Calu3 (cell line): ENCODE measurements around the gene TJAP1. TPM values are rescaled to one million over a fixed set of nuclear protein-coding genes. Genes with fewer than 3 reads are reported as not detected.

Source experiments
- BruUV-seq: library from RNA; stranded (reverse); fragments of 400-500 nt; replicated peaks from 2 replicates; lab custom pipeline; 2021; lab: Mats Ljungman, UMichigan
- CTCF ChIA-PET: fragments of 300-600 bp; sonication (Branson Sonifier 250); formaldehyde crosslinking; loops from one replicate; lab custom pipeline; 2022; ENCODE audit warnings: antibody characterized with exemption; lab: Charles Lee
- DNase-seq: peaks from one replicate; pipeline ENCODE4 v3.0.0; 2022
- H3K27ac Mint-ChIP-seq: one replicate; pipeline ENCODE4 v1.8.0; 2022; ENCODE audit warnings: mixed read lengths; ENCODE audit not compliant: unreplicated experiment
- H3K27me3 Mint-ChIP-seq: one replicate; pipeline ENCODE4 v1.8.0; 2022; ENCODE audit warnings: mixed read lengths; ENCODE audit not compliant: unreplicated experiment
- H3K36me3 Mint-ChIP-seq: one replicate; pipeline ENCODE4 v1.8.0; 2022; ENCODE audit warnings: mild to moderate bottlenecking, moderate library complexity, mixed read lengths; ENCODE audit not compliant: insufficient read depth, unreplicated experiment
- H3K4me1 Mint-ChIP-seq: one replicate; pipeline ENCODE4 v1.8.0; 2022; ENCODE audit warnings: mild to moderate bottlenecking, low read depth, mixed read lengths; ENCODE audit not compliant: unreplicated experiment
- H3K4me3 Mint-ChIP-seq: one replicate; pipeline ENCODE4 v1.8.0; 2022; ENCODE audit warnings: mild to moderate bottlenecking, low read depth, moderate library complexity, mixed read lengths; ENCODE audit not compliant: unreplicated experiment
- H3K9me3 Mint-ChIP-seq: one replicate; pipeline ENCODE4 v1.8.0; 2022; ENCODE audit warnings: low read depth, mixed read lengths; ENCODE audit not compliant: unreplicated experiment
- intact Hi-C: fragments of 100-400 bp; cut with micrococcal nuclease; formaldehyde crosslinking; loops from one replicate; pipeline ENCODE4 v1.10.0; 2022; ENCODE audit not compliant: unreplicated experiment
- total RNA-seq: library from RNA; stranded (reverse); gene quantifications from 2 replicates; pipeline ENCODE4 v1.2.3, GENCODE V29; 2022
- TF ChIP-seq, protein P1 (sequence below): fragments of 200-600 bp; IDR thresholded peaks from one replicate; pipeline ENCODE4 v1.8.0; 2022; ENCODE audit warnings: antibody characterized with exemption; ENCODE audit not compliant: unreplicated experiment

TJAP1 gene
- total RNA-seq, 1 experiment from 2014 or later: 72.3 TPM

GRCh38 chr6:43504756-43505593 lies 27.6 kb downstream of the TJAP1 start:
- peaks cover 68% of the 10 kb centered on the region for H3K36me3 Mint-ChIP-seq
- no peak for DNase-seq
- TF ChIP-seq, protein P1, sequence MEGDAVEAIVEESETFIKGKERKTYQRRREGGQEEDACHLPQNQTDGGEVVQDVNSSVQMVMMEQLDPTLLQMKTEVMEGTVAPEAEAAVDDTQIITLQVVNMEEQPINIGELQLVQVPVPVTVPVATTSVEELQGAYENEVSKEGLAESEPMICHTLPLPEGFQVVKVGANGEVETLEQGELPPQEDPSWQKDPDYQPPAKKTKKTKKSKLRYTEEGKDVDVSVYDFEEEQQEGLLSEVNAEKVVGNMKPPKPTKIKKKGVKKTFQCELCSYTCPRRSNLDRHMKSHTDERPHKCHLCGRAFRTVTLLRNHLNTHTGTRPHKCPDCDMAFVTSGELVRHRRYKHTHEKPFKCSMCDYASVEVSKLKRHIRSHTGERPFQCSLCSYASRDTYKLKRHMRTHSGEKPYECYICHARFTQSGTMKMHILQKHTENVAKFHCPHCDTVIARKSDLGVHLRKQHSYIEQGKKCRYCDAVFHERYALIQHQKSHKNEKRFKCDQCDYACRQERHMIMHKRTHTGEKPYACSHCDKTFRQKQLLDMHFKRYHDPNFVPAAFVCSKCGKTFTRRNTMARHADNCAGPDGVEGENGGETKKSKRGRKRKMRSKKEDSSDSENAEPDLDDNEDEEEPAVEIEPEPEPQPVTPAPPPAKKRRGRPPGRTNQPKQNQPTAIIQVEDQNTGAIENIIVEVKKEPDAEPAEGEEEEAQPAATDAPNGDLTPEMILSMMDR: no peak
- no TSS peak for BruUV-seq
- CTCF ChIA-PET: interaction anchor here (0.6 to 3.4 kb wide), 7 partner anchors 10 to 292 kb away, joined by 3 to 18 read pairs (median 3); partner anchors contain the start of genes POLR1C and YIPF3
- H3K9me3 Mint-ChIP-seq: no peaks in the 10 kb centered on the region
- peaks cover 27% of the 10 kb centered on the region for H3K27me3 Mint-ChIP-seq
- intact Hi-C loops: no loop called here
- H3K4me1 Mint-ChIP-seq: peaks cover 16% of the 10 kb centered on the region
- H3K4me3 Mint-ChIP-seq: no peak overlapping the region
- H3K27ac Mint-ChIP-seq: no peak overlapping the region

DNA sequence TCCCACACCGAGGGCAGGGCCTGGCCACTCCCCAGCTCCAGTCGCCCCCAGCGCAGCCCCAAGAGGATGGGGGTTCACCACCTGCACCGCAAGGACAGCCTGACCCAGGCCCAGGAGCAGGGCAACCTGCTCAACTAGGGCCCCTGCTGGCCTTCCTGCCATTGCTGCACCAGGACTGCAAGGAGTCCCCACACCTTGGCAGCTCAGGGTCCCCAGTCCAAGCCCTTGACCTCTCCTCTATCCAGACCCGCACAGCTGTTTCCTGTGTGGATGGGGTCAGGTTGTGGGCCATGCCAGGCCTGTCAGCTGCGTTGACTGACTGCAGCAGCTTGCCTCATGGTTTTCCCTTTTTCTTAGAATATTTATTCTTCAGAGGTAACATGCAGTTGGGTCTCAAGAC lies 28.3 kb downstream of the TJAP1 start:
- H3K27ac Mint-ChIP-seq: no peak overlapping the region
- no TSS peak for BruUV-seq
- H3K36me3 Mint-ChIP-seq: peaks cover 68% of the 10 kb centered on the region
- H3K4me3 Mint-ChIP-seq: no peak overlapping the region
- TF ChIP-seq, protein P1: no peak
- intact Hi-C loops: loop anchor here (1.0 to 2.0 kb wide), 3 partner anchors 51 to 243 kb away; no protein-coding TSS in a partner anchor
- H3K4me1 Mint-ChIP-seq: peaks cover 16% of the 10 kb centered on the region
- CTCF ChIA-PET: interaction anchor here (0.8 to 3.4 kb wide), 4 partner anchors 11 to 242 kb away, joined by 3 to 18 read pairs (median 3); no protein-coding TSS in a partner anchor
- peaks cover 27% of the 10 kb centered on the region for H3K27me3 Mint-ChIP-seq
- DNase-seq: no peak
- no peaks in the 10 kb centered on the region for H3K9me3 Mint-ChIP-seq

DNA sequence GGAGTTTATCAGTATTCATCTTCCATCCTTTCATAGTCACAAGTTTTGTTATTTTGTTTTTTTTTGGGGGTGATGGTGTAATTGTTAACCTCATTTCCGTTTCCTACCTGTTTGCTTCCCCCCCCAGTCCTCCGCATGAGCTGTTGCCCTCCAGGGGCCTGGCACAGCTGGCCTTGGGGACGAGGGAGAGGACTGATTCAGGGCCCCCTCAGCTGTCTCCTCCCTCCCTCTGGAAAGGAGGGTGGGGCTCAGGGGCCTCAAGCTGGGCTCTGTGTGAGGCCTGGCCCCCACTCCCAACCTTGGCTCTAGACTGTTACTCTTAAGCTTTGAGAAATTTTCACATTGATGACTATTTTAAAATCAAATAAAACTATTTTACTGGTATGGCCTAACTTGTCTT lies 28.8 kb downstream of the TJAP1 start:
- Mint-ChIP-seq H3K27me3 (peaks cover 27% of the 10 kb centered on the region), H3K4me1 (peaks cover 16% of the 10 kb centered on the region), H3K36me3 (peaks cover 69% of the 10 kb centered on the region), H3K9me3 (no peaks in the 10 kb centered on the region), H3K4me3 (no peak overlapping the region), H3K27ac (no peak overlapping the region)
- CTCF ChIA-PET: interaction anchor here (0.8 to 3.4 kb wide), 13 partner anchors 8 to 243 kb away, joined by 3 to 18 read pairs (median 4); partner anchors contain the start of genes ABCC10 and ZNF318
- TF ChIP-seq, protein P1: no peak
- BruUV-seq: no TSS peak
- no peak for DNase-seq
- intact Hi-C loops: loop anchor here (1.0 to 2.0 kb wide), 3 partner anchors 52 to 243 kb away; no protein-coding TSS in a partner anchor

DNA sequence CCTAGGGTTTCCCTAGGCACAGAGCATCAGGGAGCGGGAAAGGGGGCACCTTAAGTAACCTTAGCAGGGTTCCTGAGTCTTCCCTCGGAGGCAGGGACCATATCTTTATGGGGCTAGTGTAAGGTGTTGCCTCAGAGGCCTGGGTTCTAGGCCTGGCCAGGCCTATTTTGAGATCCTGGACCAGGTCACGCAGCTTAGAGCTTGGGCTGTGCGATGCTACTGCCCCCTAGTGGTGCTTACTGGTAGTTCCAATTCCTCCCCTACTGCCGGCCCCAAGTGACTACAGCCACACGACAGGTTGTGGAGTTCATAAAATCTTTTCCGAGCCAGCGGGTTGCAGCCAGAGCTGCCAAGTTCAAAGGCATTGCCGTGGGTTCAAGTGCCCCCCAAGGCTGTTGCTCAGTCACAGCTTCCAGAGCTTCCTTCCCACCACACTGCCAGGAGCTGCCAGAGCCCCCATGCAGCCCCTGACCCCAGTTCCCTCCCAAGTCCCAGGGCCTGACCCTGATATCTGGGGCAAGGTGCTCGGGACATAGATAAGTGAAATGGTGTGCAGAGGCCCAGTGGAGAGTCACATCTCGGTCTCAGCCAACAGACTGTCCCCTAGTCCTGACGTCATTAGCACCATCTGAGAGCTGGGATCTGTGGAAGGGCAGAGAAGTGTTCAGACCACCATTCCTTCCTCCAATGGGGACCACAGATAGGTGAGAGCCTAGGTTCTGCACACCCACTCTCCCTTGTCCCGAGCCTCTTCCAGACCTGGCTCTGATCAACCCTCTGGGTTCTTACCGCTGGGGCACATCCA lies 29.5 kb downstream of the TJAP1 start:
- H3K4me1 Mint-ChIP-seq: peaks cover 16% of the 10 kb centered on the region
- intact Hi-C loops: loop anchor here (1.0 to 2.0 kb wide), 3 partner anchors 53 to 244 kb away; no protein-coding TSS in a partner anchor
- no peak overlapping the region for H3K27ac Mint-ChIP-seq
- H3K36me3 Mint-ChIP-seq: peaks cover 63% of the 10 kb centered on the region
- DNase-seq: peak; percentile 92
- no peak overlapping the region for H3K4me3 Mint-ChIP-seq
- CTCF ChIA-PET: interaction anchor here (0.6 to 3.4 kb wide), 18 partner anchors 9 to 243 kb away, joined by 3 to 18 read pairs (median 4); partner anchors contain the start of genes ABCC10, POLR1C, YIPF3 and ZNF318
- H3K9me3 Mint-ChIP-seq: no peaks in the 10 kb centered on the region
- H3K27me3 Mint-ChIP-seq: peaks cover 27% of the 10 kb centered on the region
- no TSS peak for BruUV-seq
- TF ChIP-seq, protein P1: peak; percentile 99
